A673 (cell line): ENCODE results near the gene PDCD6IP.
"Not testable (repeated sequence)": the region's sequence is repeated elsewhere in the genome, so short reads cannot be mapped to it uniquely, and the experiment has no call there.

Source experiments
- CTCF ChIP-seq: fragments of 300-800, 200-600 bp; sonication (generic); conservative IDR thresholded peaks from 2 replicates; pipeline ENCODE4 v1.5.1; 2017; ENCODE audit warnings: low read depth, mild to moderate bottlenecking, antibody characterized with exemption, low read length, moderate library complexity, mixed read lengths
- EZH2 ChIP-seq: fragments of 200-600 bp; sonication (generic); IDR thresholded peaks from 2 replicates; pipeline ENCODE4 v1.6.1; 2017; ENCODE audit warnings: borderline replicate concordance, low read depth, mild to moderate bottlenecking, mixed read lengths, antibody characterized with exemption, low read length; ENCODE audit not compliant: poor library complexity, severe bottlenecking

- TF ChIP-seq EZH2, CTCF: not testable (repeated sequence)
Measured at GRCh38 chr3:33837182-33837581, 38.8 kb downstream of the PDCD6IP start.
